Coronary artery (tissue), 2 donors: Measurements from ENCODE around the gene INAFM2.

Source experiments
- DNase-seq: peaks from one replicate; pipeline ENCODE4 v3.0.0-alpha.2; 2017; ENCODE audit warnings: low spot score
- H3K27ac ChIP-seq, 2 donors: fragments of 200-600 bp; sonication (generic); one replicate each; pipeline ENCODE4 v1.5.1; 2016 to 2019
- H3K4me3 ChIP-seq: fragments of 200-600 bp; sonication (generic); 2 replicates; pipeline ENCODE4 v1.5.1; 2016; ENCODE audit warnings: mild to moderate bottlenecking, moderate library complexity
- TF ChIP-seq, protein P1 (sequence below): fragments of 200-600 bp; sonication (generic); IDR thresholded peaks from one replicate; pipeline ENCODE4 v1.5.1; 2019; ENCODE audit warnings: antibody characterized with exemption

Gene INAFM2

DNA sequence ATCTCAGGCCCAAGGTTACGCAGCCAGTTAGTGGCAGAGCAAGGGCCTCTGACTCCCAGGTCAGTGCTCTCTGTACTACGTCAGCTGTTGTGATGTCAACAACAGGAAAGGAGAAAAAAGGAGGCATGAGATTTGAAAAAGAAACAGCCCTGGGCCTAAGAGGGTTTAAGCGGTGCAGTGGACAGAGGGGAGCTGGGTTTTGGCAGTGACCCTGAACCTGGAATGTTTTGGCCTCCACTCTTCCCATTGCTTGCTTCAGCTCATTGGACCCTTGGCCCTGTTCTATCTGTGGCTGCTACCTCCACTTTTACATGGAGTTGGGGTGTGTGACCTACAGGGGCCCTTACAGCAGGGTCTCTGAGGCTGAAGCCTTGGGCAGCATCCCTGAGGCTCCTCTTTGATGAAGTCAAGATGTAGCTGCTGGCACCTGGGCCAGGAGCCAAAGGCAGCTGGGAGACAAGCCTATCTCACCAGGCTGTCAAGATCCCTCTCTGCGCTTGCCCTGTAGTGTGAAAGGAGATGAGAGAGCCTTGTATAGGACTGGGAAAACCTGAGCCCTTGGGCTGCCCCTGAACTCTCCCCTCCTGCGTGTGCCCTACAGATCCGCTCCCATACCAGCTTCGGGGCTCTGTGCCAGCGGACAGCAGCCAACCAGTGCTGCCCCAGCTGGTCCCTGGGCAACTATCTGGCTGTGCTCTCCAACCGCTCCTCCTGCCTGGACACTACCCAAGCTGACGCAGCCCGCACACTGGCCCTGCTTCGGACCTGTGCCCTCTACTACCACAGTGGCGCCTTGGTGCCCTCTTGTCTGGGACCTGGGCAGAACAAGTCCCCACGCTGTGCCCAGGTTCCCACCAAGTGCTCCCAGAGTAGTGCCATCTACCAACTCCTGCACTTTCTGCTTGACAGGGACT, 43.2 kb downstream of the INAFM2 start:
- DNase-seq = no peak
- Histone ChIP-seq H3K4me3 (no peak overlapping the region), H3K27ac (peak overlapping the region in 1 of 2 donors; percentile 59)
- TF ChIP-seq, protein P1, sequence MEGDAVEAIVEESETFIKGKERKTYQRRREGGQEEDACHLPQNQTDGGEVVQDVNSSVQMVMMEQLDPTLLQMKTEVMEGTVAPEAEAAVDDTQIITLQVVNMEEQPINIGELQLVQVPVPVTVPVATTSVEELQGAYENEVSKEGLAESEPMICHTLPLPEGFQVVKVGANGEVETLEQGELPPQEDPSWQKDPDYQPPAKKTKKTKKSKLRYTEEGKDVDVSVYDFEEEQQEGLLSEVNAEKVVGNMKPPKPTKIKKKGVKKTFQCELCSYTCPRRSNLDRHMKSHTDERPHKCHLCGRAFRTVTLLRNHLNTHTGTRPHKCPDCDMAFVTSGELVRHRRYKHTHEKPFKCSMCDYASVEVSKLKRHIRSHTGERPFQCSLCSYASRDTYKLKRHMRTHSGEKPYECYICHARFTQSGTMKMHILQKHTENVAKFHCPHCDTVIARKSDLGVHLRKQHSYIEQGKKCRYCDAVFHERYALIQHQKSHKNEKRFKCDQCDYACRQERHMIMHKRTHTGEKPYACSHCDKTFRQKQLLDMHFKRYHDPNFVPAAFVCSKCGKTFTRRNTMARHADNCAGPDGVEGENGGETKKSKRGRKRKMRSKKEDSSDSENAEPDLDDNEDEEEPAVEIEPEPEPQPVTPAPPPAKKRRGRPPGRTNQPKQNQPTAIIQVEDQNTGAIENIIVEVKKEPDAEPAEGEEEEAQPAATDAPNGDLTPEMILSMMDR = no peak

DNA sequence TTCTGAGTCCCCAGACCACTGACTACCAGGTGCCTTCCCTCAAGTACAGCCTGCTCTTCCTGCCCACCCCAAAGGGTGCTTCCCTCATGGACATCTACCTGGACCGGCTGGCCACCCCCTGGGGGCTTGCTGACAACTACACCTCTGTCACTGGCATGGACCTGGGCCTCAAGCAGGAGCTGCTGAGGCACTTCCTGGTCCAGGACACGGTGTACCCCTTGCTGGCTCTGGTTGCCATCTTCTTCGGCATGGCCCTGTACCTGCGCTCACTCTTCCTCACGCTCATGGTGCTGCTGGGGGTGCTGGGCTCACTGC, 43.8 kb downstream of the INAFM2 start:
- H3K4me3 ChIP-seq = peak overlapping the region; percentile 66
- H3K27ac ChIP-seq = peak overlapping the region; percentile 12 to 59
- TF ChIP-seq, protein P1 = no peak
- no peak for DNase-seq

DNA sequence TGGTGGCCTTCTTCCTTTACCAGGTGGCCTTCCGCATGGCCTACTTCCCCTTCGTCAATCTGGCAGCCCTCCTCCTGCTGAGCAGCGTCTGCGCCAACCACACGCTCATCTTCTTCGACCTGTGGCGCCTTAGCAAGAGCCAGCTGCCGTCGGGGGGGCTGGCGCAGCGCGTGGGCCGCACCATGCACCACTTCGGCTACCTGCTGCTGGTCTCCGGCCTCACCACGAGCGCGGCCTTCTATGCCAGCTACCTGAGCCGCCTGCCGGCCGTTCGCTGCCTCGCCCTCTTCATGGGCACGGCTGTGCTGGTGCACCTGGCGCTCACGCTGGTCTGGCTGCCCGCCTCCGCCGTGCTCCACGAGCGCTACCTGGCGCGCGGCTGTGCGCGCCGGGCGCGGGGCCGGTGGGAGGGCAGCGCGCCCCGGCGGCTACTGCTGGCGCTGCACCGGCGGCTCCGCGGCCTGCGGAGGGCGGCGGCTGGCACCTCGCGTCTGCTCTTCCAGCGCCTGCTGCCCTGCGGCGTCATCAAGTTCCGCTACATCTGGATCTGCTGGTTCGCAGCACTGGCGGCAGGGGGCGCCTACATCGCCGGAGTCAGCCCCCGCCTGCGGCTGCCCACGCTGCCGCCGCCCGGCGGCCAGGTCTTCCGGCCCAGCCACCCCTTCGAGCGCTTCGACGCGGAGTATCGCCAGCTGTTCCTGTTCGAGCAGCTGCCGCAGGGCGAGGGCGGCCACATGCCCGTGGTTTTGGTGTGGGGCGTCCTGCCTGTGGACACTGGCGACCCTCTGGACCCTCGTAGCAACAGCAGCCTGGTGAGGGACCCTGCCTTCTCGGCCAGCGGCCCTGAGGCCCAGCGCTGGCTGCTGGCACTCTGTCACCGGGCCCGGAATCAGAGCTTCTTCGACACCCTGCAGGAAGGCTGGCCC, 44.5 kb downstream of the INAFM2 start:
- DNase-seq = no peak
- Histone ChIP-seq H3K4me3 (peak overlapping the region; percentile 66), H3K27ac (peak overlapping the region; percentile 12 to 59)
- TF ChIP-seq, protein P1 = peak; percentile 71

DNA sequence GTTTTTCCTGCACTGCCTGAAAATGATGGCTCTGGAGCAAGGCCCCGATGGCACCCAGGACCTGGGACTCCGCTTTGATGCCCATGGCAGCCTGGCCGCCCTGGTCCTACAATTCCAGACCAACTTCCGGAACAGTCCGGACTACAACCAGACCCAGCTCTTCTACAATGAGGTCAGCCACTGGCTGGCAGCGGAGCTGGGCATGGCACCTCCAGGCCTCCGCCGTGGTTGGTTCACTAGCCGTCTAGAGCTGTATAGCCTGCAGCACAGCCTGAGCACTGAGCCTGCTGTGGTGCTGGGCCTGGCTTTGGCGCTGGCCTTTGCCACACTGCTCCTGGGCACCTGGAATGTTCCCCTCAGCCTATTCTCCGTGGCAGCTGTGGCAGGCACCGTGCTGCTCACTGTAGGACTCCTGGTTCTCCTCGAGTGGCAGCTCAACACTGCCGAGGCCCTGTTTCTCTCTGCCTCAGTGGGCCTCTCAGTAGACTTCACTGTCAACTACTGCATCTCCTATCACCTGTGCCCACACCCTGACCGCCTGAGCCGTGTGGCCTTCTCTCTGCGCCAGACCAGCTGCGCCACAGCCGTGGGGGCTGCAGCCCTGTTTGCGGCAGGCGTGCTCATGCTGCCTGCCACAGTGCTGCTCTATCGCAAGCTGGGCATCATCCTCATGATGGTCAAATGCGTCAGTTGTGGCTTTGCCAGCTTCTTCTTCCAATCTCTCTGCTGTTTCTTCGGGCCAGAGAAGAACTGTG, 45.4 kb downstream of the INAFM2 start:
- no peak for DNase-seq
- TF ChIP-seq, protein P1 = no peak
- H3K4me3 ChIP-seq = no peak overlapping the region
- no peak overlapping the region for H3K27ac ChIP-seq

DNA sequence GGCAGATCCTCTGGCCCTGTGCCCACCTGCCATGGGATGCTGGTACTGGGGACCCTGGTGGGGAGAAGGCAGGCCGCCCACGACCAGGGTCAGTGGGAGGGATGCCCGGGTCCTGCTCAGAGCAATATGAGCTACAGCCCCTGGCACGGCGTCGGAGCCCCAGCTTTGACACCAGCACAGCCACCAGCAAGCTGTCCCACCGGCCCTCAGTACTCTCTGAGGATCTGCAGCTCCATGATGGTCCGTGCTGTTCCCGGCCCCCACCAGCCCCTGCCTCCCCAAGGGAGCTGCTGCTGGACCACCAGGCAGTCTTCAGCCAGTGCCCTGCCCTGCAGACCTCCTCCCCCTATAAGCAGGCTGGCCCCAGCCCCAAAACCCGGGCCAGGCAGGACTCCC, 46.0 kb downstream of the INAFM2 start:
- TF ChIP-seq, protein P1 = no peak
- no peak for DNase-seq
- no peak overlapping the region for H3K4me3 ChIP-seq
- no peak overlapping the region for H3K27ac ChIP-seq

DNA sequence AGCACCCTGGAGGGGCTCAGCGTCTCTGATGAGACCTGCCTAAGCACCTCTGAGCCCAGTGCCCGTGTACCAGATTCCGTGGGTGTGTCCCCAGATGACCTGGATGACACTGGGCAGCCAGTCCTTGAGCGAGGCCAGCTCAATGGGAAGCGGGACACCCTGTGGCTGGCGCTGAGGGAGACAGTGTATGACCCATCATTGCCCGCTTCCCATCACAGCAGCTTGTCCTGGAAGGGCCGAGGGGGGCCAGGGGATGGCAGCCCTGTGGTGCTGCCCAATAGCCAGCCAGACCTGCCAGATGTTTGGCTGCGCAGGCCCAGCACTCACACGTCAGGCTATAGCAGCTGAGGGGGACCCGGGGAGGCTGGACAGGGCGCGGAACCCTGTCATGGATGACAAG, 46.5 kb downstream of the INAFM2 start:
- DNase-seq = no peak
- TF ChIP-seq, protein P1 = no peak
- H3K4me3 ChIP-seq = no peak overlapping the region
- H3K27ac ChIP-seq = no peak overlapping the region
